Endothelial cell (in vitro differentiated cells): ENCODE results near the gene SIRPA. TPM values are rescaled to one million over a fixed set of nuclear protein-coding genes. Genes with fewer than 3 reads are reported as not detected.

Experiments
- DNase-seq: peaks from one replicate; pipeline ENCODE4 v3.0.0; 2021; ENCODE audit warnings: low spot score
- H3K27ac Mint-ChIP-seq: one replicate; pipeline ENCODE4 v1.8.0; 2021; ENCODE audit warnings: mixed read lengths, inconsistent platforms; ENCODE audit not compliant: unreplicated experiment
- H3K27me3 Mint-ChIP-seq: one replicate; pipeline ENCODE4 v1.8.0; 2021; ENCODE audit warnings: mild to moderate bottlenecking, moderate library complexity, mixed read lengths, inconsistent platforms; ENCODE audit not compliant: unreplicated experiment
- H3K36me3 Mint-ChIP-seq: one replicate; pipeline ENCODE4 v1.8.0; 2021; ENCODE audit warnings: mild to moderate bottlenecking, low read depth, mixed read lengths, inconsistent platforms; ENCODE audit not compliant: unreplicated experiment
- H3K4me1 Mint-ChIP-seq: one replicate; pipeline ENCODE4 v1.8.0; 2021; ENCODE audit warnings: mild to moderate bottlenecking, mixed read lengths, inconsistent platforms; ENCODE audit not compliant: unreplicated experiment
- H3K4me3 Mint-ChIP-seq: one replicate; pipeline ENCODE4 v1.8.0; 2021; ENCODE audit warnings: mild to moderate bottlenecking, mixed read lengths, inconsistent platforms; ENCODE audit not compliant: unreplicated experiment
- H3K9me3 Mint-ChIP-seq: one replicate; pipeline ENCODE4 v1.8.0; 2021; ENCODE audit warnings: mixed read lengths, inconsistent platforms; ENCODE audit not compliant: unreplicated experiment
- CTCF ChIP-seq: fragments of 200-600 bp; sonication (generic); IDR thresholded peaks from one replicate; pipeline ENCODE4 v1.5.0; 2021; ENCODE audit warnings: antibody characterized with exemption; ENCODE audit not compliant: unreplicated experiment
- total RNA-seq: library from RNA; stranded (reverse); fragmentation: NEBNext Ultra II Directional; extraction: Animal tissue kit (Norgen Biotek cat#: 25700); gene quantifications from one replicate; pipeline ENCODE4 v1.2.1, GENCODE V29; 2021; ENCODE audit not compliant: unreplicated experiment

The SIRPA gene
- total RNA-seq, 1 donor from 2014 or later = 132 TPM

GRCh38 chr20:1946762-1947534, 51.7 kb downstream of the SIRPA start:
- H3K36me3 Mint-ChIP-seq = no peaks in the 10 kb centered on the region
- H3K4me1 Mint-ChIP-seq = peaks cover 32% of the 10 kb centered on the region
- H3K27ac Mint-ChIP-seq = no peak overlapping the region
- H3K4me3 Mint-ChIP-seq = no peak overlapping the region
- DNase-seq = peak; percentile 30
- no peak for TF ChIP-seq CTCF
- peaks cover 5% of the 10 kb centered on the region for H3K27me3 Mint-ChIP-seq
- no peaks in the 10 kb centered on the region for H3K9me3 Mint-ChIP-seq

- Mint-ChIP-seq H3K27me3 (peaks cover 5% of the 10 kb centered on the region), H3K36me3 (no peaks in the 10 kb centered on the region), H3K27ac (peak overlapping the region; percentile 74), H3K9me3 (no peaks in the 10 kb centered on the region), H3K4me1 (peaks cover 30% of the 10 kb centered on the region), H3K4me3 (no peak overlapping the region)
- no peak for DNase-seq
- TF ChIP-seq CTCF = no peak
These were observed 52.3 kb downstream of the SIRPA start for GRCh38 chr20:1947535-1947846.

- Mint-ChIP-seq H3K4me1 (peaks cover 30% of the 10 kb centered on the region), H3K27me3 (peaks cover 3% of the 10 kb centered on the region), H3K9me3 (no peaks in the 10 kb centered on the region), H3K36me3 (no peaks in the 10 kb centered on the region), H3K27ac (peak overlapping the region; percentile 31), H3K4me3 (no peak overlapping the region)
- no peak for DNase-seq
- TF ChIP-seq CTCF = no peak
These were observed 54.3 kb downstream of the SIRPA start for GRCh38 chr20:1949347-1950100.

DNA sequence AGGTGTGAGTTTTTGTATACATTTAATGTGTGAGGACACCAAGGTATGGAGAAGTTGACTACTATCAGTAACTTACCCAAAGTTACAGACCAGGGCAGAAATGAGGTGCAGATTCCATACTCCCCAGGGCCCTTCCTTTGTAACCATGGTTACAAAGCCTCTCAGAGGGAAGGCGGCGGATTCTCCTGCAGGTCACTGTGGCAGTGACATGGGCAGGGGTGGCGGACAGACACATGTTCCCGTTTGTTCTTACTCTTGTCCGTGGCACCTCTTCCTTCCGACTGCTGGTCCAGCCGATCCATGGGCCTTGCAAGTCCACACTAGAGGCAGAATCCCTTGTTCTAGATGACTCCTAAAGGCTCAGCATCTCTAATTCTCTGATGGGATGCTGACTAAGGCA, 55.6 kb downstream of the SIRPA start:
- H3K4me3 Mint-ChIP-seq = no peak overlapping the region
- H3K9me3 Mint-ChIP-seq = no peaks in the 10 kb centered on the region
- peaks cover 1% of the 10 kb centered on the region for H3K27me3 Mint-ChIP-seq
- no peaks in the 10 kb centered on the region for H3K36me3 Mint-ChIP-seq
- no peak for TF ChIP-seq CTCF
- no peak for DNase-seq
- peaks cover 30% of the 10 kb centered on the region for H3K4me1 Mint-ChIP-seq
- no peak overlapping the region for H3K27ac Mint-ChIP-seq
